OCI-LY1 (cell line): Measurements from ENCODE around the gene CIB4.

Experiments
- H2AFZ ChIP-seq: fragments of 200-600 bp; sonication (generic), shearing (Covaris generic); 2 replicates; pipeline ENCODE4 v1.6.0; 2014; ENCODE audit warnings: antibody characterized with exemption, mild to moderate bottlenecking, low read length
- H3F3A ChIP-seq: fragments of 200-600 bp; sonication (generic), shearing (Covaris generic); 2 replicates; pipeline ENCODE4 v1.6.0; 2014; ENCODE audit warnings: mild to moderate bottlenecking, antibody characterized with exemption, low read length, moderate library complexity; ENCODE audit not compliant: insufficient read depth
- H3K27ac ChIP-seq: fragments of 200-600 bp; sonication (generic); 2 replicates; pipeline ENCODE4 v1.5.1; 2014; ENCODE audit warnings: low read length, mixed run types, mild to moderate bottlenecking, low read depth; ENCODE audit not compliant: poor library complexity, severe bottlenecking
- H3K27me3 ChIP-seq: fragments of 200-600 bp; sonication (generic); 2 replicates; pipeline ENCODE4 v1.6.0; 2014; ENCODE audit warnings: antibody characterized with exemption, mild to moderate bottlenecking, low read length, moderate library complexity; ENCODE audit not compliant: insufficient read depth
- H3K36me3 ChIP-seq: fragments of 200-600 bp; sonication (generic); 2 replicates; pipeline ENCODE4 v1.6.1; 2014; ENCODE audit warnings: mild to moderate bottlenecking, antibody characterized with exemption, low read length, moderate library complexity, mixed read lengths; ENCODE audit not compliant: insufficient read depth
- H3K4me1 ChIP-seq: fragments of 200-600 bp; sonication (generic); 2 replicates; pipeline ENCODE4 v1.5.1; 2014; ENCODE audit warnings: mild to moderate bottlenecking, low read length, moderate library complexity; ENCODE audit not compliant: insufficient read depth, severe bottlenecking
- H3K4me2 ChIP-seq: fragments of 200-600 bp; sonication (generic), shearing (Covaris generic); 2 replicates; pipeline ENCODE4 v1.6.1; 2014; ENCODE audit warnings: low read length
- H3K4me3 ChIP-seq: fragments of 200-600 bp; sonication (generic); 2 replicates; pipeline ENCODE4 v1.5.1; 2014; ENCODE audit warnings: low read length, low read depth, mild to moderate bottlenecking, mixed read lengths; ENCODE audit not compliant: poor library complexity, severe bottlenecking
- H3K79me2 ChIP-seq: fragments of 200-600 bp; shearing (Covaris generic); 2 replicates; pipeline ENCODE4 v1.6.1; 2016; ENCODE audit warnings: mixed run types, low read length, mixed read lengths; ENCODE audit not compliant: insufficient read depth
- H3K9ac ChIP-seq: fragments of 200-600 bp; sonication (generic), shearing (Covaris generic); 2 replicates; pipeline ENCODE4 v1.6.1; 2014; ENCODE audit warnings: mild to moderate bottlenecking, low read length, mixed read lengths
- H3K9me2 ChIP-seq: fragments of 200-600 bp; sonication (generic), shearing (Covaris generic); 2 replicates; pipeline ENCODE4 v1.6.1; 2014; ENCODE audit warnings: low read depth, mild to moderate bottlenecking, low read length, mixed read lengths
- H3K9me3 ChIP-seq: fragments of 200-600 bp; shearing (Covaris generic); 2 replicates; pipeline ENCODE4 v1.6.1; 2014; ENCODE audit warnings: low read length, mixed read lengths
- H4K20me1 ChIP-seq: fragments of 200-600 bp; sonication (generic), shearing (Covaris generic); 2 replicates; pipeline ENCODE4 v1.6.0; 2016; ENCODE audit warnings: mild to moderate bottlenecking, low read length; ENCODE audit not compliant: insufficient read depth
- CTCF ChIP-seq: fragments of 200-600 bp; sonication (generic), shearing (Covaris generic); IDR thresholded peaks from 2 replicates; pipeline ENCODE4 v1.5.1; 2017; ENCODE audit warnings: mild to moderate bottlenecking, antibody characterized with exemption, low read length, moderate library complexity, mixed read lengths
- EZH2 ChIP-seq: fragments of 200-600 bp; sonication (generic), shearing (Covaris generic); IDR thresholded peaks from 2 replicates; pipeline ENCODE4 v1.8.0; 2017; ENCODE audit warnings: borderline replicate concordance, mixed run types, mild to moderate bottlenecking, antibody characterized with exemption, low read length, moderate library complexity, mixed read lengths

The CIB4 gene

GRCh38 chr2:26612522-26613240, 28.5 kb downstream of the CIB4 start:
- no peak overlapping the region for H3K4me2 ChIP-seq
- no peak overlapping the region for H3K27ac ChIP-seq
- TF ChIP-seq CTCF (no peak), EZH2 (no peak)

GRCh38 chr2:26612034-26612433, 29.1 kb downstream of the CIB4 start:
- Histone ChIP-seq H3K4me2 (no peak overlapping the region), H3K27ac (no peak overlapping the region), H3K4me3 (no peak overlapping the region), H3K27me3 (0 out of 2 replicates have a peak, but pooled peaks cover 11% of the 10 kb centered on the region), H4K20me1 (no peaks in the 10 kb centered on the region), H3K9me2 (no peaks in the 10 kb centered on the region), H3F3A (no peaks in the 10 kb centered on the region), H2AFZ (no peak overlapping the region), H3K79me2 (no peaks in the 10 kb centered on the region), H3K9me3 (no peaks in the 10 kb centered on the region), H3K36me3 (no peaks in the 10 kb centered on the region), H3K9ac (no peak overlapping the region), H3K4me1 (peaks cover 7% of the 10 kb centered on the region)
- TF ChIP-seq EZH2 (no peak), CTCF (no peak)

More at GRCh38 chr2:26612522-26613240, 28.5 kb downstream of the CIB4 start:
- H3K36me3 ChIP-seq, result no peaks in the 10 kb centered on the region
- H3K9me3 ChIP-seq, result no peaks in the 10 kb centered on the region
- H4K20me1 ChIP-seq, result no peaks in the 10 kb centered on the region
- no peaks in the 10 kb centered on the region for H3F3A ChIP-seq
- 0 out of 2 replicates have a peak, but pooled peaks cover 11% of the 10 kb centered on the region for H3K27me3 ChIP-seq
- no peaks in the 10 kb centered on the region for H3K79me2 ChIP-seq
- H3K9me2 ChIP-seq, result no peaks in the 10 kb centered on the region
- no peak overlapping the region for H3K9ac ChIP-seq
- no peak overlapping the region for H3K4me3 ChIP-seq
- no peak overlapping the region for H2AFZ ChIP-seq
- H3K4me1 ChIP-seq, result peaks cover 7% of the 10 kb centered on the region

GRCh38 chr2:26610504-26611335, 30.4 kb downstream of the CIB4 start:
- Histone ChIP-seq H2AFZ (no peak overlapping the region), H3K79me2 (no peaks in the 10 kb centered on the region), H3K9me2 (no peaks in the 10 kb centered on the region), H3K9me3 (no peaks in the 10 kb centered on the region), H3K27ac (no peak overlapping the region), H3K36me3 (no peaks in the 10 kb centered on the region), H3K27me3 (0 out of 2 replicates have a peak, but pooled peaks cover 11% of the 10 kb centered on the region), H3K9ac (no peak overlapping the region), H3K4me1 (peaks cover 7% of the 10 kb centered on the region), H3K4me3 (no peak overlapping the region), H4K20me1 (no peaks in the 10 kb centered on the region), H3K4me2 (no peak overlapping the region), H3F3A (no peaks in the 10 kb centered on the region)
- TF ChIP-seq CTCF, result no peak
- no peak for TF ChIP-seq EZH2
